ENCODE results near the gene TVP23A.

DNA sequence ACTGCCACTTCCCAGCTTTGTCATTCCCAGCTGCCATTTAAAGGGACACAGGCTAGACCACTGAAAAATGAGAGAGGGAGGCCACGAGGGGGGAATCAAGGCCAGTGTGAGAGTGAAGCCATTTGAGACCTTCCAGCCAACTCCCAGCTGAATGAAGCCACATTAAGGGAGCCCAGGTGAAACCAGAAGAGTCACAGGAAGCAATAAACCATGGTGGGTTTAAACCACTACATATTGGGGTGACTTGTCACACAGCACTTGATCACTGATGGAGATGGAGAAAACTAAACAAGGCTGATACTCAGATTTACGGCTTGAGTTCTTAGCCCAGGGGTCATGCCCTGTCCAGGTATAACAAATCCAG lies 77.8 kb downstream of the TVP23A start:
- TF ChIP-seq, protein P1, sequence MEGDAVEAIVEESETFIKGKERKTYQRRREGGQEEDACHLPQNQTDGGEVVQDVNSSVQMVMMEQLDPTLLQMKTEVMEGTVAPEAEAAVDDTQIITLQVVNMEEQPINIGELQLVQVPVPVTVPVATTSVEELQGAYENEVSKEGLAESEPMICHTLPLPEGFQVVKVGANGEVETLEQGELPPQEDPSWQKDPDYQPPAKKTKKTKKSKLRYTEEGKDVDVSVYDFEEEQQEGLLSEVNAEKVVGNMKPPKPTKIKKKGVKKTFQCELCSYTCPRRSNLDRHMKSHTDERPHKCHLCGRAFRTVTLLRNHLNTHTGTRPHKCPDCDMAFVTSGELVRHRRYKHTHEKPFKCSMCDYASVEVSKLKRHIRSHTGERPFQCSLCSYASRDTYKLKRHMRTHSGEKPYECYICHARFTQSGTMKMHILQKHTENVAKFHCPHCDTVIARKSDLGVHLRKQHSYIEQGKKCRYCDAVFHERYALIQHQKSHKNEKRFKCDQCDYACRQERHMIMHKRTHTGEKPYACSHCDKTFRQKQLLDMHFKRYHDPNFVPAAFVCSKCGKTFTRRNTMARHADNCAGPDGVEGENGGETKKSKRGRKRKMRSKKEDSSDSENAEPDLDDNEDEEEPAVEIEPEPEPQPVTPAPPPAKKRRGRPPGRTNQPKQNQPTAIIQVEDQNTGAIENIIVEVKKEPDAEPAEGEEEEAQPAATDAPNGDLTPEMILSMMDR (conservative IDR thresholded peaks at IDR 0.05; ENCODE audit: low read depth, low read length): no peak
- TF ChIP-seq EZH2 (IDR thresholded peaks at IDR 0.05; ENCODE audit: low read length, unreplicated experiment) (no peak), EZH2phosphoT487 (IDR thresholded peaks at IDR 0.05; ENCODE audit: borderline replicate concordance, low read length) (no peak)

All from PC-3 (cell line).